Measurements from ENCODE around the gene CCDC192.

The CCDC192 gene

DNA sequence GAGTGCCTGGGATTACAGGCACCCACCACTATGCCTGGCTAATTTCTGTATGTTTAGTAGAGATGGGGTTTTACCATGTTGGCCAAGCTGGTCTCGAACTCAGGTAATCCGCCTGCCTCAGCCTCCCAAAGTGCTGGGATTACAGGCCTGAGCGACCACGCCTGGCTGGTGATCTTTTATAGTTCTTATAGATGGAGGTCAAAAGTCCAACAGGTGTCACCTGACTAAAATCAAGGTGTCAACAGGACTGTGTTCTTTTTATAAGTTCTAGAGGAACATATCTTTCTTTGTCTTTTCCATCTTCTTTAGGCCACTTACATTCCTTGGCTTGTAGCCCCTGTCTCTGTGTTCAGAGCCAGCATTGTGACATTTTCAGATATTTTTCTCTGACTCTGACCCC lies 224.9 kb downstream of the CCDC192 start:
- no peak for DNase-seq

DNA sequence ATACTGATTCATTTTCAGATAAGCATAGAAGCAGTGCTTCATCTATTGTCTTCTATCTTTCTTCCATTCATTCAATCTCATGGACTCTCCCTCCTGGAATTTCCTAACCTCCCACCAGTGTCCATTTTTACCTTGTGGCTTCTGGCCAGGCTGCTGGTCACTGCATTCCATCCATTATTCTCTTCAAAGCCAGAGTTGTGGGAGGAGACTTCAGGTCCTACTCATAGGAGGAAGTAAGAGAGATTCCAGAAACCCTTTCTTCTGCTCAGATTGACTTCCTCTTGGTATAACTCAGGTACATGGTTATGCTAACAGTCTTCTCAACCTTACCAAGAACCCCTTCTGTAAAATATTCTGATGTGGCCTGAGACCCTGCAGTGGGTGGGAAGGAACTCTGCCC lies 227.1 kb downstream of the CCDC192 start:
- no peak for DNase-seq

- no peak for DNase-seq
Observed at GRCh38 chr5:127931396-127931795, 228.2 kb downstream of the CCDC192 start.

- no peak for DNase-seq
Observed at GRCh38 chr5:127933348-127933747, 230.2 kb downstream of the CCDC192 start.

DNA sequence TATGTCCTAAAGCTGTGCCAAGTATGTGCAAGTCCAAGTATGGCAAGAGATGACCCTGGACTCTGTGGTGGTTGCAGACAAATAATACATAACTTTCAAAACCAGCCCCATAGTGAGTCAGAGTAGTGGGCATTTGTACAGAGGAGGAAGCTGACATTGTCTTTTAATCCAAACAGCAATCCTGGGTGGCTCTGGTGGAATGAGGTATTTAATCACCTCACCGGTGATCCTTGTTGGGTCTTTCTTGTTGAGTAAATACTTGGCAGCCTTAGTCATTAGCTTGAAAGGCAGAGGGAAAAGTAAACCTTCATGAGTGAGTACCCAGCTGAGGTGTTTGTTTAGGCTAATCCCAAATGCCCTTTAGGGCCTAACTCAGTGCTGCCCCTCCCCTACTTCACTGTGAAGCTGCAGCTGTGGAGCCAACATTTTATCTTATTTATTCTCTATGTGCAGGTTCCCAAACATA lies 231.6 kb downstream of the CCDC192 start:
- DNase-seq: no peak

GRCh38 chr5:127935398-127935797 lies 232.2 kb downstream of the CCDC192 start:
- DNase-seq: no peak

- DNase-seq: no peak
Observed at GRCh38 chr5:127936439-127936972, 233.3 kb downstream of the CCDC192 start.

DNA sequence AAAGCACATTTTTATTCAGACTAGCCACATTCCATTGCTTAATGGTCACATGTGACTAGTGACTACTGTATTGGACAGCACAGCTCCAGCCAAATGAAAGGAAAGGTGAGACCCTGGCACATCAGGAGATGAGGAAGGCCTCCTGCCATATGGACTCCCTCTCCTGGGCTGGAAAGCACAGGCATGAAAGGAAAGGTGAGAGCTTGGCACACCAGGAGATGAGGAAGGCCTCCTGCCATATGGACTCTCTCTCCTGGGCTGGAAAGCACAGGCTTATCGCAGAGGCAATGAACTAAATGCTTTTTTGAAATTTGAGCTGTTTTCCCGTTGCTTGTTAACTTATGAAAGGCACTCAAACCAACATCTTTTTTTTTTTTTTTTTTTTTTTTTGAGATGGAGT lies 235.6 kb downstream of the CCDC192 start:
- no peak for DNase-seq

DNA sequence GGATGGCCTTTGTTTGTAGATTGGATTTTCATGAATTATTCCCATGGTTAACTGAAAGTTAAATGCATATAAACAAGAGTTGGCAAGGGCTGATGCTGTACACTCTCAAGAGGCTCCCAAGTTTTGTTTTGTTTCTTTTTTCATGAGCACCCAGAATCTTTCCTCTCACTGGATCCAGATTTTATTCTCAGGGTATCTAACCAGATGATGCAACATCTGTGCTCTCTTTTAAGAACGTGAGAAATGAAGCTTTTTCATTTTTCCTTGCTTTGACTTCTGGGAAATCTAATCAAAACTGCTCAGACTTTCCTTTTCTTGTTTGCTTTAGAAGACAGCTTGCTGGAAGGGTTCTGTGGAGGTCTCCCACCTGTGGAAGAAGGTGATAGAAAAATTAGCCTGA lies 237.7 kb downstream of the CCDC192 start:
- no peak for DNase-seq

DNA sequence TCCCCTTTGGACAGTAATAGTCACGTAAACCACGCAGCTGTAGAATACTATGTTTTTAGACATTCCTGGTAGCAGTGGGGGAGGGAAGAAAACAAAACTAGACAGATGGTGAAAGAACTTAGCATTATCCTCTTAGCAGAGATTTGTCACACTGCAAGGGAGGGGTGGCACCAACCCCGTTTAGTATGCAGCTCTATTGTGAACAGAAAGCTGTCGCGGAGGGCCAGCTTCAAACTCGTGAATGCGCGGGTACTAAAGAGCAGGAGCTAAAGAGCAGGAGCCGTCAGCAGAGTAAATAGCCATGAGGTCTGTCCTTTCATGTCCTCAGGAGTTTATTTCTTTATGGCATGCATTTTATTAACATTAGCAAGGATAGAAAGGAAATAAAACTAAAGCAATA lies 238.5 kb downstream of the CCDC192 start:
- no peak for DNase-seq

DNA sequence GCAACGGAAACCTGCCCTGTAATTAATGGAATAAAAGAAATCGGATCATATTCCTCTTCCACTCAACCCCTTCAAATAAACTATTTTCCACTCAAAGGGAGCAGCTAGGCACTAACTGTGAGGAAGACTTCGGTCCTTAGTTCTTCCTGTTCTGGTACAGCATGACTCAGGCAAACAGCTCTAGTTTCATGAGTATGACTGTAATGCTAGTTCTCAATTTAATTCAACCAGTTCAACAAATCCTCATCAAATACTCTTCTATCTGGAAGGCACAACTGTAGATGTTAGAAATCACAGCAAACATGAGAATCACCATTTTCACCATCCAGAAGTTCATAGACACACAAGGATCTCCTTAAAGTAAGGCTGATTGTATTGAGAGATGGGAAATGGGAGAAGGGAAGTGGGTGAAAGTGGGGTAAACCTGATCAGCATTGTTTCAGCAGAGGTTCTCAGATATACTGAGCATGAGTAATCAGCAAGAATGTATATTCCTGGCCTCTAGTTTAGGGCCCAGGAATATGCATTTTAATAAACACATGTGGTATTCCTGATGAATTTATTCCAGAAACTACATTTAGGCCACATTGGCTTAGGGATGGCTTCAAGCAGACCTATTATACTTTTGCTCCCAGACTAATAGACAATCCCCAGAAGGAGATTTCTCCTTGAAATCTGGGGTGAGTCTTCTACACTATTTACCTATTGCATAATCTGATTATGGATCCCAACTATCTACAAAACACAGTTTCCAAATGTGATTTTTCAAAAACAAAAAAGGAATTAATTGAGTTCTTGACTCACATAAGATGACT lies 239.3 kb downstream of the CCDC192 start:
- no peak for DNase-seq

- no peak for DNase-seq
Observed at GRCh38 chr5:127943061-127943371, 239.8 kb downstream of the CCDC192 start.

DNA sequence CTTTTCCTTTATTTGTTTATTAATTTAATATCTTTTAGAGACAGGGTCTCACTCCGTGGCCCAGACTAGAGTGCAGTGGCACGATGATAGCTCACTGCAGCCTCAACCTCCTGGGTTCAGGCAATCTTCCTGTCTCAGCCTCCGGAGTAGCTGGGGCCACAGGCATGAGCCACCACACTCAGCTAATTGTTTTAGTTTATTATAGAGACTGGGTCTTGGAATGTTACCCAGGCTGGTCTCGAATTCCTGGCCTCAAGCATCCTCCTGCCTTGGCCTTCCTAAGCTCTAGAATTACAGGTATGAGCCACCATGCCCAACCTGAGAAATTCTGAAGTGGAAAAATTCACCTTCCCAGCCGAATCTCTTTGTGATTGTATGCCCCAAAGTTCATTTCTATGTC lies 240.9 kb downstream of the CCDC192 start:
- DNase-seq: no peak

GRCh38 chr5:127947941-127948340 lies 244.8 kb downstream of the CCDC192 start:
- no peak for DNase-seq

- no peak for DNase-seq
Observed at GRCh38 chr5:127950707-127951391, 247.7 kb downstream of the CCDC192 start.

DNA sequence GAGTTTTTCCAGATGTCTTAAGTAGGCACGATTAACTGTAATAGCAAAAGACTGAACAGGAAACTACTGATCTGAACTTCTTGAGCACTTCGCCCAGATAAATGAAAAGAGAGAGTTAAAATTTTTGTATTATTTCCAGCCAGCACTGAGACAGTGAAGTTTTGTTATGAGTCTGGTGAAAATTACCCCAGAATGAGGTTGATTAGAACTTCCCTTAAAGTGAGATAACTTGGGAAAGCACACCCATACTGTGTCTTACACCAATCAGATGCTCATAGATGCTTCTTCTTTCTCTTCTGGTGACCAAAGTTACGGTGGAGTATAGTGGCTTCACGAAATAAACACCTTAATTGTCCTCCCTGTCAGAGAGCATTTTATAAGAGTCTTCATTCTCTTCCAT lies 248.6 kb downstream of the CCDC192 start:
- DNase-seq: no peak

DNA sequence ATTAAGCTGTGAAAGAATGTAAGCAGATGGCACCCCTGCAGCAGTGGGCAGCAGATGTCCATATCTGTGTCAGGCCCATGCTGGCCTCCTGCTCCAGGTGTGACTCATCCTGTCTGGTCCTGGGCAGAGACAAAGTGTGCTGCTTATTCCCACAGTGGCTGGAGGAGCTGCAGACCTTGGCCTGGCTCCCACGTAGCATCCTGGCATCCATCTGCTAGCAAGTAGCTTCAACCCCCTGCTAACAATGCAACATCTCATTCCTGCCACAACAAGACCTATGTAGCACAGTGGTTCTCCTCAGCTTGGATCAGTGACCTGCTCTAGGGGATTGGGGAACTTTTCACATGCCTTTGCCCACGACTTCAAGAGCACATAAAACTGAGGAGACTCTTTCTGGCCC lies 254.0 kb downstream of the CCDC192 start:
- DNase-seq: no peak

DNA sequence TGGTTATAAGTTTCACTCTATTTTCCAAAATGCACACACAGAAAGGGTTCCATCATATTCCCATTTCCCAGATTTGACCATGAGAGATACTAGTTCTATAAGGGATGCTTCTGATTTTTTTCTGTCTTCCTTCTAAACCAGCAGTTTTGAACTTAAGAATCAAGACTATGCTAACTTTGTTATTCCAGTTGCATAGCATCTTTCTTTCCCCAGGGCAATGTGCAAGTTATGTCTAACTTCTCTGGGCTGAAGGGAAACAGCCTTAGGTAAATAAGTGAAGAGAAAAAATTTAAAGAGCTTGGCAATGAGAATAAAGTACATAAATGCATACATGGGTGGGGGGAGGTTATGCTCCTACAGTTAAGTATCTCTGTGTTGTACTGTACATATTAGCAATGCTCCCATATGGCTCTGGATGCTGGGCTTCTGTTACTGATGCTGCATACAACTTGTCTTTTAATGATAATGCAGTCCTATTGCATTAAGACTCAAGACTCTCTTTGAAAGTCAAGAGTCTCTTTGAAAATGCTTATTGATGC lies 254.6 kb downstream of the CCDC192 start:
- no peak for DNase-seq

DNA sequence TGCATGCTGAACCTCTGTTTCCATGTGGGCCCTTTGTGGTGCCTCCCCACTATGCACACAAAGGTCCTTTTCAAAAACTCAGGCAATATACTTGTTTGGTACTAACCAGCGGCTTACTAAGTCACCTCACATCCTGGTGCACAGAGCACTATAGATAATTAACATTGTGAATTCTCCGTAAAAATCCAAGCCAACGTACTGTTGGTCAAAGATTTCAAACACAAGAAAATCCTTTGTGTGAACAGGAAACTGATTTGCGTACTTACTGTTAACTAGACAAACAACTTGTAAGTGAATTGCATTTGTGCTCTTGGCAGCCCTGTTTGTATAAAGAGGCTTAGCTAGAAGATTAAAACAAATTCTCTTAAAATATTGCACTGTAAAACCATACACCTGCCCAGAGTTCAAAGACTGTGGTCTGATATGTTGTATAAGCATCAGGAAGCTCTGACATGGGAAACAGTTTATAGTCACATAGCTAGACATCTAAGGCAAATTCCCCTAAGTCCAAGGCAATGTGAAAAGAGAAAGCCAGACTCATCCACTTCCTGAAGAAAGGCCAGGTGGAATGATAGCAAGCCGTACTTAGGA lies 255.3 kb downstream of the CCDC192 start:
- DNase-seq: no peak

GRCh38 chr5:127959152-127959764 lies 256.1 kb downstream of the CCDC192 start:
- DNase-seq: no peak

GRCh38 chr5:127960270-127960691 lies 257.1 kb downstream of the CCDC192 start:
- DNase-seq: no peak

DNA sequence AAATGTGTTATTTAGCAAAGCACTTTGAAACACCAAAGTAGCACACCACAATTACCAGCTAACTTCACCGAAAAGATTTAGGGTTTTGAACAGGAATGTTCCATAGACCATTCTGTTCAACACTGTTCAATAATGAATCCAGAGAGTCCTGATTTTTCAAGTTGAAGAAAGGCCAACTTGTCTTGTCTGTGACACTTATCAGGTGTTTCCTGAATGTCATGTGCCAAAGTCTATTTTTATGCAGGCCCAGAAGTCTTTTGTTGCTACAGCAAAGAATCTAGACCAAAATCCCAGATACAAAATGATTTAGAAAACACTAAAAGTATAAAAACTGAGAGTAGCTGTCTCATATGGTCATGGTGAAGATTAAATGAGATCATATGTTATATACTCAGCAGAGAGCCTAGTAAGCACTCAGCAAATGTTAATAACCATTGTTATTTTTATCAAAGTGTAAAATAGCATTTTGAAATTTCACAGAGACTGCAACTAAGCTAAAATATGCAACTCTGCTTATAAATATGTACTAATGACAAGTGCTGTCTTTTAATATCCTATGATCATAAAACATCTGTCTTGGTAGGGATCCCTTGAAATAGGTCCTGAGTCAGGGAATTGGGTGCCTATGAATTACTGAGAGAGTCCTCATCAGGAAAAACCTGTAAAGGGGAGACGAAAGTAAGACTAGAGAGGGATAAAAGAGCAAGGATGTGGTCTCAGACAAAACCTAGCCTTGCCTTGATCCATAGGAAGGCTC lies 258.0 kb downstream of the CCDC192 start:
- no peak for DNase-seq
